ENCODE results near the gene TYRP1. TPM values are rescaled to one million over a fixed set of nuclear protein-coding genes. Genes with fewer than 3 reads are reported as not detected.

The TYRP1 gene
- total RNA-seq, result 1 to 10 TPM; 1.8 to 3.8 TPM

GRCh38 chr9:12693141-12693540, at the start of gene TYRP1:
Gene TYRP1, plus strand, starts transcription at chr9:12693385. Its CDS starts 612 bp downstream, at chr9:12693997.
- DNase-seq (ENCODE audit: low spot score) (no peak), ATAC-seq (ENCODE audit: insufficient number of reproducible peaks, low FRiP score, low read depth) (no peak)
- H3K4me3 ChIP-seq, result no peak within 1 kb of the TSS
- H3K9me3 ChIP-seq, result no peaks in the 10 kb centered on the region
- peaks cover 21 to 29% of the 10 kb centered on the region in 2 donors for H3K4me1 ChIP-seq (ENCODE audit: control insufficient read depth in 1 of 2, low read depth in 2 of 2)
- H3K27ac ChIP-seq, result no peak within 1 kb of the TSS
- TF ChIP-seq CTCF (IDR thresholded peaks at IDR 0.05), result no peak
- no peaks in the 10 kb centered on the region for H3K36me3 ChIP-seq
- H3K27me3 ChIP-seq (replicated peaks; ENCODE audit: insufficient read depth), result no peaks in the 10 kb centered on the region

- Histone ChIP-seq H3K27ac (no peak overlapping the region), H3K4me3 (no peak overlapping the region), H3K36me3 (no peaks in the 10 kb centered on the region), H3K27me3 (replicated peaks; ENCODE audit: insufficient read depth) (no peaks in the 10 kb centered on the region), H3K4me1 (ENCODE audit: control insufficient read depth in 1 of 2, low read depth in 2 of 2) (no peaks in the 10 kb centered on the region), H3K9me3 (no peaks in the 10 kb centered on the region)
- ATAC-seq (ENCODE audit: insufficient number of reproducible peaks, low FRiP score, low read depth) (no peak), DNase-seq (ENCODE audit: low spot score) (no peak)
- no peak for TF ChIP-seq CTCF (IDR thresholded peaks at IDR 0.05)
Measured at GRCh38 chr9:12643686-12644085, 49.5 kb upstream of the TYRP1 start.

GRCh38 chr9:12648925-12649324, 44.3 kb upstream of the TYRP1 start:
- TF ChIP-seq CTCF (IDR thresholded peaks at IDR 0.05), result no peak
- Histone ChIP-seq H3K36me3 (no peaks in the 10 kb centered on the region), H3K4me3 (no peak overlapping the region), H3K27ac (no peak overlapping the region), H3K4me1 (ENCODE audit: control insufficient read depth in 1 of 2, low read depth in 2 of 2) (no peaks in the 10 kb centered on the region), H3K9me3 (no peaks in the 10 kb centered on the region), H3K27me3 (replicated peaks; ENCODE audit: insufficient read depth) (no peaks in the 10 kb centered on the region)
- DNase-seq (ENCODE audit: low spot score) (no peak), ATAC-seq (ENCODE audit: insufficient number of reproducible peaks, low FRiP score, low read depth) (no peak)

- Histone ChIP-seq H3K27me3 (replicated peaks; ENCODE audit: insufficient read depth) (no peaks in the 10 kb centered on the region), H3K36me3 (no peaks in the 10 kb centered on the region), H3K9me3 (no peaks in the 10 kb centered on the region), H3K4me3 (no peak overlapping the region), H3K4me1 (ENCODE audit: control insufficient read depth in 1 of 2, low read depth in 2 of 2) (no peaks in the 10 kb centered on the region), H3K27ac (no peak overlapping the region)
- no peak for TF ChIP-seq CTCF (IDR thresholded peaks at IDR 0.05)
- ATAC-seq (ENCODE audit: insufficient number of reproducible peaks, low FRiP score, low read depth) (no peak), DNase-seq (ENCODE audit: low spot score) (no peak)
Measured at GRCh38 chr9:12651125-12651524, 42.1 kb upstream of the TYRP1 start.

- no peaks in the 10 kb centered on the region for H3K27me3 ChIP-seq (replicated peaks; ENCODE audit: insufficient read depth)
- TF ChIP-seq CTCF (IDR thresholded peaks at IDR 0.05), result no peak
- no peak overlapping the region for H3K27ac ChIP-seq
- no peaks in the 10 kb centered on the region for H3K9me3 ChIP-seq
- H3K36me3 ChIP-seq, result no peaks in the 10 kb centered on the region
- no peaks in the 10 kb centered on the region for H3K4me1 ChIP-seq (ENCODE audit: control insufficient read depth in 1 of 2, low read depth in 2 of 2)
- no peak overlapping the region for H3K4me3 ChIP-seq
- ATAC-seq (ENCODE audit: insufficient number of reproducible peaks, low FRiP score, low read depth) (no peak), DNase-seq (ENCODE audit: low spot score) (no peak)
Measured at GRCh38 chr9:12652973-12653372, 40.2 kb upstream of the TYRP1 start.
